ENCODE data around the gene TRMT44. TPM values are rescaled to one million over a fixed set of nuclear protein-coding genes. Genes with fewer than 3 reads are reported as not detected.

Gene TRMT44
- total RNA-seq, 4 donors from 2014 or later: 9.1 to 37.1 (median 22.5) TPM

GRCh38 chr4:8414377-8414776 lies 26.2 kb upstream of the TRMT44 start:
- TF ChIP-seq CTCF (IDR thresholded peaks at IDR 0.05; ENCODE audit: low read depth): no peak

GRCh38 chr4:8417071-8417614 lies 23.4 kb upstream of the TRMT44 start:
- no peak for TF ChIP-seq CTCF (IDR thresholded peaks at IDR 0.05; ENCODE audit: low read depth)

- TF ChIP-seq CTCF (IDR thresholded peaks at IDR 0.05; ENCODE audit: low read depth): no peak
These were observed 21.1 kb upstream of the TRMT44 start for GRCh38 chr4:8419222-8420041.

- no peak for TF ChIP-seq CTCF (IDR thresholded peaks at IDR 0.05; ENCODE audit: low read depth)
These were observed 18.2 kb upstream of the TRMT44 start for GRCh38 chr4:8422327-8422726.

GRCh38 chr4:8422786-8423185 lies 17.8 kb upstream of the TRMT44 start:
- TF ChIP-seq CTCF (IDR thresholded peaks at IDR 0.05; ENCODE audit: low read depth): no peak

GRCh38 chr4:8427262-8427661 lies 13.3 kb upstream of the TRMT44 start:
- no peak for TF ChIP-seq CTCF (IDR thresholded peaks at IDR 0.05; ENCODE audit: low read depth)

GRCh38 chr4:8427761-8428287 lies 12.8 kb upstream of the TRMT44 start:
- TF ChIP-seq CTCF (IDR thresholded peaks at IDR 0.05; ENCODE audit: low read depth): no peak
